MM.1S (cell line): ENCODE data around the gene TELO2.

Experiments used
- DNase-seq: peaks from one replicate; pipeline ENCODE4 v3.0.0-alpha.2; 2015
- H2AFZ ChIP-seq: fragments of 300-600 bp; sonication (generic); 2 replicates; pipeline ENCODE4 v1.6.0; 2016; ENCODE audit warnings: antibody characterized with exemption, low read length
- H3F3A ChIP-seq: fragments of 300-600 bp; sonication (generic); 2 replicates; pipeline ENCODE4 v1.6.1; 2016; ENCODE audit warnings: mild to moderate bottlenecking, antibody characterized with exemption, low read length, moderate library complexity, mixed read lengths; ENCODE audit not compliant: insufficient read depth
- H3K27ac ChIP-seq: fragments of 300-600 bp; sonication (generic); 2 replicates; pipeline ENCODE4 v1.5.1; 2016; ENCODE audit warnings: mild to moderate bottlenecking, low read length
- H3K27me3 ChIP-seq: fragments of 300-600 bp; sonication (generic); replicated peaks from 2 replicates; pipeline ENCODE4 v1.6.0; 2016; ENCODE audit warnings: low read length; ENCODE audit not compliant: insufficient read depth
- H3K36me3 ChIP-seq: fragments of 300-600 bp; sonication (generic); replicated peaks from 2 replicates; pipeline ENCODE4 v1.6.1; 2016; ENCODE audit warnings: mild to moderate bottlenecking, low read length, mixed read lengths; ENCODE audit not compliant: insufficient read depth
- H3K4me1 ChIP-seq: fragments of 300-600 bp; sonication (generic); 2 replicates; pipeline ENCODE4 v1.6.1; 2016; ENCODE audit warnings: low read length, mixed read lengths
- H3K4me2 ChIP-seq: fragments of 300-600 bp; sonication (generic); 2 replicates; pipeline ENCODE4 v1.6.0; 2016; ENCODE audit warnings: low read depth, low read length
- H3K4me3 ChIP-seq: fragments of 300-600 bp; sonication (generic); 2 replicates; pipeline ENCODE4 v1.5.1; 2016; ENCODE audit warnings: low read length, mixed read lengths
- H3K79me2 ChIP-seq: fragments of 300-600 bp; sonication (generic); 2 replicates; pipeline ENCODE4 v1.6.1; 2016; ENCODE audit warnings: mixed run types, low read length, mixed read lengths
- H3K9ac ChIP-seq: fragments of 300-600 bp; sonication (generic); 2 replicates; pipeline ENCODE4 v1.6.1; 2016; ENCODE audit warnings: low read length, mixed read lengths
- H3K9me2 ChIP-seq: fragments of 300-600 bp; sonication (generic); replicated peaks from 2 replicates; pipeline ENCODE4 v1.6.1; 2016; ENCODE audit warnings: mild to moderate bottlenecking, low read length, mixed read lengths; ENCODE audit not compliant: insufficient read depth
- H3K9me3 ChIP-seq: fragments of 300-600 bp; sonication (generic); replicated peaks from 2 replicates; pipeline ENCODE4 v1.6.1; 2016; ENCODE audit warnings: mild to moderate bottlenecking, low read length, mixed read lengths; ENCODE audit not compliant: insufficient read depth
- H4K20me1 ChIP-seq: fragments of 300-600 bp; sonication (generic); 2 replicates; pipeline ENCODE4 v1.6.1; 2016; ENCODE audit warnings: mild to moderate bottlenecking, low read length, moderate library complexity, mixed read lengths; ENCODE audit not compliant: insufficient read depth
- CTCF ChIP-seq: fragments of 300-600 bp; sonication (generic); IDR thresholded peaks from 2 replicates; pipeline ENCODE4 v1.5.1; 2016; ENCODE audit warnings: antibody characterized with exemption, low read length, mixed read lengths
- EZH2 ChIP-seq: fragments of 300-600 bp; sonication (generic); optimal IDR thresholded peaks from 2 replicates; pipeline ENCODE3; 2017; ENCODE audit warnings: low read depth, mild to moderate bottlenecking, antibody characterized with exemption, low read length, mixed read lengths
- EZH2phosphoT487 ChIP-seq: fragments of 300-600 bp; sonication (generic); IDR thresholded peaks from 2 replicates; pipeline ENCODE4 v1.6.1; 2018; ENCODE audit warnings: antibody characterized with exemption, low read length

TELO2 gene

GRCh38 chr16:1512774-1513173 is 19.6 kb downstream of the TELO2 start:
- Histone ChIP-seq H3K9ac (no peak overlapping the region), H3K79me2 (no peaks in the 10 kb centered on the region), H2AFZ (no peak overlapping the region), H4K20me1 (no peaks in the 10 kb centered on the region), H3K9me2 (no peaks in the 10 kb centered on the region), H3K27me3 (peaks cover under 1% of the 10 kb centered on the region), H3K4me2 (no peak overlapping the region), H3K27ac (no peak overlapping the region), H3K9me3 (no peaks in the 10 kb centered on the region), H3K4me1 (no peaks in the 10 kb centered on the region), H3K36me3 (no peaks in the 10 kb centered on the region), H3K4me3 (no peak overlapping the region), H3F3A (no peaks in the 10 kb centered on the region)
- no peak for TF ChIP-seq CTCF
- TF ChIP-seq EZH2, result no peak
- TF ChIP-seq EZH2phosphoT487, result no peak
- no peak for DNase-seq

- no peak overlapping the region for H3K27ac ChIP-seq
- TF ChIP-seq EZH2phosphoT487 (no peak), CTCF (no peak), EZH2 (no peak)
- DNase-seq, result no peak
- peaks cover 17% of the 10 kb centered on the region for H3K27me3 ChIP-seq
- no peak overlapping the region for H2AFZ ChIP-seq
- no peak overlapping the region for H3K4me2 ChIP-seq
- H3K36me3 ChIP-seq, result no peaks in the 10 kb centered on the region
- H3K9ac ChIP-seq, result no peak overlapping the region
- H3K4me3 ChIP-seq, result no peak overlapping the region
- no peaks in the 10 kb centered on the region for H3K79me2 ChIP-seq
- no peaks in the 10 kb centered on the region for H4K20me1 ChIP-seq
- H3K9me2 ChIP-seq, result no peaks in the 10 kb centered on the region
- H3K9me3 ChIP-seq, result no peaks in the 10 kb centered on the region
- no peaks in the 10 kb centered on the region for H3F3A ChIP-seq
- H3K4me1 ChIP-seq, result no peaks in the 10 kb centered on the region
Observed at GRCh38 chr16:1514507-1514906, 21.3 kb downstream of the TELO2 start.

- H3K36me3 ChIP-seq, result no peaks in the 10 kb centered on the region
- H3K4me3 ChIP-seq, result no peak overlapping the region
- no peak overlapping the region for H3K27ac ChIP-seq
- no peaks in the 10 kb centered on the region for H3F3A ChIP-seq
- H3K27me3 ChIP-seq, result peaks cover 43% of the 10 kb centered on the region
- no peaks in the 10 kb centered on the region for H3K9me2 ChIP-seq
- TF ChIP-seq EZH2 (no peak), EZH2phosphoT487 (no peak), CTCF (no peak)
- H2AFZ ChIP-seq, result no peak overlapping the region
- H3K4me2 ChIP-seq, result no peak overlapping the region
- no peaks in the 10 kb centered on the region for H3K4me1 ChIP-seq
- no peaks in the 10 kb centered on the region for H4K20me1 ChIP-seq
- DNase-seq, result no peak
- no peaks in the 10 kb centered on the region for H3K79me2 ChIP-seq
- no peaks in the 10 kb centered on the region for H3K9me3 ChIP-seq
- no peak overlapping the region for H3K9ac ChIP-seq
Observed at GRCh38 chr16:1518626-1519135, 25.5 kb downstream of the TELO2 start.
